Effector memory CD8-positive, alpha-beta T cell (primary cell): ENCODE results near the gene VAPB.
"Not testable (repeated sequence)": the region's sequence is repeated elsewhere in the genome, so short reads cannot be mapped to it uniquely, and the experiment has no call there.

ENCODE experiments used
- ATAC-seq: fragments of 150-1000 bp; cut with Tn5 transposase; replicated peaks from 2 replicates; pipeline ENCODE4 v1.10.0; 2021; ENCODE audit warnings: mild to moderate bottlenecking, moderate library complexity
- DNase-seq, 3 experiments: peaks; one replicate each; pipeline ENCODE4 v3.0.0; 2021
- H3K27ac Mint-ChIP-seq, 2 donors: one replicate each; pipeline ENCODE4 v1.8.0; 2022; ENCODE audit warnings: mild to moderate bottlenecking in 2 of 2, mixed read lengths in 2 of 2, moderate library complexity in 2 of 2
- H3K27me3 Mint-ChIP-seq, 2 donors: one replicate each; pipeline ENCODE4 v1.8.0; 2022; ENCODE audit warnings: mixed read lengths in 2 of 2
- H3K36me3 Mint-ChIP-seq: one replicate; pipeline ENCODE4 v1.8.0; 2022; ENCODE audit warnings: mild to moderate bottlenecking, moderate library complexity, mixed read lengths; ENCODE audit not compliant: insufficient read depth
- H3K4me1 Mint-ChIP-seq, 2 donors: one replicate each; pipeline ENCODE4 v1.8.0; 2022; ENCODE audit warnings: low read depth in 2 of 2, mixed read lengths in 2 of 2
- H3K4me3 Mint-ChIP-seq, 2 donors: one replicate each; pipeline ENCODE4 v1.8.0; 2022; ENCODE audit warnings: mild to moderate bottlenecking in 2 of 2, mixed read lengths in 2 of 2, moderate library complexity in 2 of 2
- H3K9me3 Mint-ChIP-seq, 2 donors: one replicate each; pipeline ENCODE4 v1.8.0; 2022; ENCODE audit warnings: mixed read lengths in 2 of 2

The VAPB gene

DNA sequence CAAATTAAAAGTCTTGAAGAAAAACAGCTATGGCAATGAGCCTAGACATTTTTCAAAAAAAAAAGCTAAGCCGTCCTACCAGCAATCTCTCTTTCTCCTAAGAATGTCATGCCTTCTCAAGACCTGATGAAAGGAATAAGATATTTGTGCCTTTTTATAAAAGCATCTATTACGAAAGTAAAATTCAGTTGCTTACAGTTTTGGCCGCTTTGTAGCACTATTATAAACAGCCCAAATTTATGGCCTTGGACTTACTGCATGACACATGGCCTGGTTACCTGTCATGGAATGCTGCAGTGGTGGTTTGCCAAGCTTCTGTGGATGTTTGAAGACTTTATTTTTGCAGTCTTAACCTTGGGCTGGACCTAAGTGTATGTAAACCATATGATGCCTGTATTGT is 22.2 kb upstream of the VAPB start:
- no peaks in the 10 kb centered on the region for H3K9me3 Mint-ChIP-seq
- H3K4me1 Mint-ChIP-seq: no peaks in the 10 kb centered on the region
- peaks cover 33% of the 10 kb centered on the region for H3K36me3 Mint-ChIP-seq
- no peaks in the 10 kb centered on the region for H3K27me3 Mint-ChIP-seq
- no peak overlapping the region for H3K4me3 Mint-ChIP-seq
- ATAC-seq (no peak), DNase-seq (no peak)
- no peak overlapping the region for H3K27ac Mint-ChIP-seq

DNA sequence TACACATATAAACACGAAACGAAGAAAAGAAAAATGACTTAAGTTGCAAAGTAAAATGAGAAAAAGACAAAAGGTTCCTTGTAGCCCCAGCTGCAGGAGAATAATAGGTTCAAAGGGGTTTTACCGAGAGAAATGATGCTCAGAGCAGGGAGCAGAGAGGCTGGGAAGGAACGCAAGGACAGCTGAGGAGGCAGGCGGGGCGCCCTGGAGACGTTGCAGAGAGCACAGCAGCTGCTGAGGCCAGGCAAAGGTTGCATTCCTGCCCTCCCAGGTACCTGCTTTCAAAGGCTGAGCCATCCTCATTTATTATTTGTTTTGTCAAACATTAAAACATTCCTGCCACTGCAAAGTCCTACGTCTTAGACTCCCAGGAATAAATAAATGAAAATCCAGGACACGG is 16.2 kb upstream of the VAPB start:
- H3K27ac Mint-ChIP-seq: no peak overlapping the region
- no peaks in the 10 kb centered on the region for H3K4me1 Mint-ChIP-seq

DNA sequence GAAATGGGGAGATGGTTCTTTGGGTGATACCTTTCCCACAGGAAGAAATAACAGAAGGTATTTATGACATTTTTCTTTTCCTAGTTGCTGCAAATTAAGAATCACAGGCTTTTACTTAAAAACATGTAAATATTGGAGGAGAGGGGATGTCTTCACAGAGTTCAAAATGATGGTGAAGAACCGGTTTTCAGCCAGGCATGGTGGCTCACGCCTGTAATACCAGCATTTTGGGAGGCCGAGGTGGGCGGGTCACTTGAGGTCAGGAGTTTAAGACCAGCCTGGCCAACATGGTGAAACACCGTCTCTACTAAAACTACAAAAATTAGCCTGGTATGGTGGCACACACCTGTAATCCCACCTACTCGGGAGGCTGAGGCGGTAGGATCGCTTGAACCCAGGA is 15.7 kb upstream of the VAPB start:
- not testable (repeated sequence) for H3K4me1 Mint-ChIP-seq, DNase-seq, H3K36me3 Mint-ChIP-seq, H3K27ac Mint-ChIP-seq, ATAC-seq, H3K4me3 Mint-ChIP-seq, H3K9me3 Mint-ChIP-seq
- H3K27me3 Mint-ChIP-seq: peaks cover 28 to 35% of the 10 kb centered on the region in 2 donors

More for the DNA sequence above, 16.2 kb upstream of the VAPB start:
- no peak for DNase-seq
- Mint-ChIP-seq H3K9me3 (no peaks in the 10 kb centered on the region), H3K4me3 (no peak overlapping the region), H3K36me3 (peaks cover 4% of the 10 kb centered on the region), H3K27me3 (peaks cover 23 to 30% of the 10 kb centered on the region in 2 donors)
- ATAC-seq: no peak

DNA sequence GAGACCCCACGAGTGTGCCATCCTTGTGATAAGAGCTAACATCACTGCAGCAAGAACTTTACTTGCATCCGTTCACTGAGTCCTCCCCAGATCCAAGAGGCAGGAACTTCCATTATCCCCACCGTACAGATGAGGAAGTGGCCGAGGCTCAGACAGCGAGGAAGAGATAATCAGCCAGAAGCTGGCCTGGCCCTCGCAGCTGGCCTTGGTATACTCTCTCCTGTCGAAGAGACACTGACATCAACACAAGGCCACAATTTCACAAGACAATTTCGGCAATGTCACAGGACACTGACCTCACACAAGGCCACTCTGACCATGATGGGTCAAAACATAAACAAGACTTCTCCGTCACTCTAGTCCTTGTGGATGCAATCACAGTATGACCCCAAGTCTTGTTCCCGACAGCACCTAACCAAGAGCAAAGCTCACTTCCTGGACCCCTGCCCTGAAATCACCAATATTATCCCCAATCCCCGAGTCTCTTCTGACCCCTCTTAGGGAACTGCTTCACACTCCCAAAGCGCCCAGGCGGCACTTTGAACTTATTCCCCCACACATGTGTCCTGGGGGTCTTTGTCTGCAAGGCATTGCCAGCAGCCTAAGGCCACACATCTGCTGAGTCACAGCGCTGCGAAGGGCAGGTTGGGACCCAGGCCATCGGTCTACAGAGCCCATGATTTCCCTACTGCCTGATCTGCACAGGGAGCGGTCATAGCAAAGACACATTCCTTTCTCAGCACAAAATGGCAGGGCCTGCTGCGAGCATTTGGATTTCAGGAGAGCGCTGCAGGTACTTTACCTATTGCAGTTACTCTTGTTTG is 14.8 kb upstream of the VAPB start:
- Mint-ChIP-seq H3K9me3 (no peaks in the 10 kb centered on the region), H3K4me3 (no peak overlapping the region), H3K36me3 (peaks cover 4% of the 10 kb centered on the region), H3K27me3 (peaks cover 38 to 44% of the 10 kb centered on the region in 2 donors), H3K4me1 (no peaks in the 10 kb centered on the region), H3K27ac (peak overlapping the region in 1 of 2 donors; percentile 20)
- DNase-seq: no peak
- ATAC-seq: no peak

DNA sequence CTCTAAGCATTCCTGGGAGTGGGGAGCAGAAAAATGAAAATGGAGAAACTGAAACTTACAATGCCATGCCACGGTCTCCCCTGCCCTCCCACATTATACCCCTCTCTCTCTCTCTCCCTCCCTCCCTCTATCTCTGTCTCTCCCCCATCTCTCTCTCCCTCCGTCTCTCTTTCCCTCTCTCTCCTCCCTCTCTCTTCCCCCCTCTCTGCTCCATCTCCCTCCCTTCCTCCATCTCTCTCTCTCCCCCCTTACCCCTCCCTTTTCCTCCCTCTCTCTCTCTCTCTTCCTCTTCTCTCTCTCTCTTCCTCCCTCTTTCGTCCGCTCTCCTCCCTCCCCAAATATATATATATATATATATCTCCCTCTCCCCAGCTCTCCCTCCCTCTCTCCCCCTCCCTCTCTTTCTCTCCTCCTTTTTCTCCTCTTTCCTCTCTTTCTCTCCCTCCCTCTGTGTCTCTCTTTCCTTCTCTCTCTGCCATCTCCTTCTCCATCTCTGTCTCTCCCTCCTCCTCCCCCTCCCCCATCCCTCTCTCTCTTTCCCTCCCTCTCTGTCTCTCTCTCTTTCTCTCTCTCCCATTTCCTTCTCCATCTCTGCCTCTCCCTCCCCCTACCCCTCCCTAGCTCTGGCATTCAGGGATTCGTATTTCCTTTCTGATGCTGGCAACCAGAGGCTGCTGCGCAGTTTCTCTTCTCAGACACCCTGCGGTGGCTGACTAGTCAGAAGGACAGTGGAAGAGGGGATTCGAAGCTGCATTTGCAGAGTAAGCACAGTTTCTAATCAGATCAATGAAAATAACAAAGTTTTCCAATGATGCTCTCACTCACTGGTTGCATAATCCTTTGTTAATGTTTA is 13.9 kb upstream of the VAPB start:
- no peaks in the 10 kb centered on the region for H3K9me3 Mint-ChIP-seq
- ATAC-seq (no peak), DNase-seq (no peak)
- peaks cover 6% of the 10 kb centered on the region for H3K36me3 Mint-ChIP-seq
- no peaks in the 10 kb centered on the region for H3K4me1 Mint-ChIP-seq
- peaks cover 45 to 47% of the 10 kb centered on the region in 2 donors for H3K27me3 Mint-ChIP-seq
- H3K4me3 Mint-ChIP-seq: no peak overlapping the region
- peak overlapping the region in 1 of 2 donors; percentile 20 for H3K27ac Mint-ChIP-seq

DNA sequence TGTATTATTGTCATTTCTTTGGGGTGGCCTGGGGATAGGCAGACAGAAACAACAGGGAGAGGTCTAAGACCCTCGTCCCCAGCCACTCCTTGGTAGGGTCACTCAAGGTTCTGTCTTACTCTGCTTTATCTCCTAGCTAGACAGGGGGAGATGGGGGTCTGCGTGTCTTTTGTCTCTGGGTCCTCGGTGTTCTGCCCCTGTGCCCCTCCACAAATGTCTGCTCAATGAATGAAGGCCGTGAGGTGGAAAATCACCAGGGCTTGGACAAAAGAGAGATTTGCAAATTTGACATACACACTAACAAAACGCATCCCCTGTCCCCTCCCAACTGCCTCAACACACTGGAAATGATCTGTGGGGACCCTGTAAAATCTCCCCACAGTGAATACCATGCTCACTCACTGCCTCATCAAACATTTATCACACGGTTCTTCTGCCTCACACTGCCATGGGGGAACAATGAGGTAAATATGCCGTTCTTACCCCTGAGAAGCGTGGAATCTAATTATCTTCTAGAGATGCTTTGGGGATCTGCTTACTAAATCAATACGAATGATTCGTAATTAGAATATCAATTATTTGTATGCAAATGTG is 13.2 kb upstream of the VAPB start:
- no peak overlapping the region for H3K4me3 Mint-ChIP-seq
- H3K36me3 Mint-ChIP-seq: peaks cover 6% of the 10 kb centered on the region
- no peaks in the 10 kb centered on the region for H3K4me1 Mint-ChIP-seq
- ATAC-seq (no peak), DNase-seq (no peak)
- H3K27ac Mint-ChIP-seq: no peak overlapping the region
- peaks cover 48 to 54% of the 10 kb centered on the region in 2 donors for H3K27me3 Mint-ChIP-seq
- peaks cover 0 to 2% of the 10 kb centered on the region in 2 donors for H3K9me3 Mint-ChIP-seq

DNA sequence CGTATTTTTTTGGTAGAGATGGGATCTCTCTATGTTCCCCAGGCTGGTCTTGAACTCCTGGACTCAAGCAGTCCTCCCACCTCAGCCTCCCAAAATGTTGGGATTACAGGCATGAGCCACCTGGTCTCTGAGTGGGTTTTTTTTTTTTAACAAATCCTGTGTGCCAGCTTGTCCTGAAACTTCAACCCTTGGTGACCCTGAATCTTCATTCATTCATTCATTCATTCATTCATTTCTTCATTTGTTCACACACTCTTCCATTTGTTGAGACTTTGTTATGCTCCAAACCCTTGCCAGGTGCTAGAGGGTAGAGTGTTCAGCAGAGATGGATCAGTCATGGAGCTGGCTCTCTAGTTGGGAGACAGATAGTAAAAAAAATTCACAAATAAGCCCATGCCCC is 12.0 kb upstream of the VAPB start:
- DNase-seq: no peak
- Mint-ChIP-seq H3K4me1 (no peaks in the 10 kb centered on the region), H3K36me3 (peaks cover 6% of the 10 kb centered on the region), H3K4me3 (no peak overlapping the region), H3K27ac (no peak overlapping the region), H3K9me3 (peaks cover 0 to 2% of the 10 kb centered on the region in 2 donors), H3K27me3 (peaks cover 60 to 66% of the 10 kb centered on the region in 2 donors)
- no peak for ATAC-seq

DNA sequence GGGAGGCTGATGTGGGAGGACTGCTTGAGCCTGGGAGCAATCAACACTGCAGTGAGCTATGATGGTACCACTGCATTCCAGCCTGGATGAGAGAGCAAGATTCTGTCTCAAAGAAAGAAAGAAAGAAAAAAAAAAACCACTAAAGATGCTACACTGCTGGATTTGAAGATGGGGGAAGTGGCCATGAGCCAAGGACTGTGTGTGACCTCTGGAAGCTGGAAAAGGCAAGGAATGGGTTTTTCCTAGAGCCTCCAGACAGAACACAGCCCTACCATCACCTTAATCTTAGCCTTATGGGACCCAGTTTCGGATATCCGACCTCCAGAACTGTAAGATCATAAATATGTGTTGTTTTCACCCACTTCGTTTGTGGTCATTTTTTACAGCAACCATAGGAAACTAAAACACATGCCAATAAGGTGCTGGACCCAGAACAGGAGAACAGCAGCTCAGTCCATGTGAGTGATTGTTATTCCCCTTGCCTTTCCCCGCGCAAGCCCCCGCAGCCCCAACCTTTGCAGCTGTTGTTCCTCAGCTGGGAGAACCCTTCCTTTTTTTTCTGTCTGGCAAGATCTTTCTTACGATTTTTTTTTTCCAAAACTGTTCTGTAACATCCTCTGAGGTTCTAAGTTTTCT is 11.1 kb upstream of the VAPB start:
- Mint-ChIP-seq H3K9me3 (peaks cover 0 to 2% of the 10 kb centered on the region in 2 donors), H3K27ac (no peak overlapping the region), H3K27me3 (peaks cover 69 to 74% of the 10 kb centered on the region in 2 donors), H3K36me3 (peaks cover 2% of the 10 kb centered on the region), H3K4me1 (no peaks in the 10 kb centered on the region), H3K4me3 (no peak overlapping the region)
- DNase-seq (no peak), ATAC-seq (no peak)

DNA sequence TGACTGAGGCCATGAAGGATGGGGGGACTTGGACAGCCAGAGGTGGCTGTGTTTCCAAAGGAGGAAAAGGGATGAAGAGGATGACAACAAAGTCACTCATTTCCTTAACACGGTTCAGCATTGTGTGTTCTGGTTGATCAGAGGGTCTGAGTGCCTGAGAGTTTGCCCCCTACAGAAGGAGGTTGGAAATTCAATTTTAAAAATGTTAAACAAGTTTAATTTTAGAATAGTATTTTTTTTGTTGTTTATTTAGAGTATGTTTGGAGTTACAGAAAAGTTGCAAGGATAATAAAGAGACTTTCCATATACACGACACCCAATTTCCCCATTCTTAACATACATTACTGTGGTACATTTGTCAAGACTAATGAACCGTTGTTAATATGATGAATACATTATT is 10.3 kb upstream of the VAPB start:
- no peak for DNase-seq
- no peak overlapping the region for H3K27ac Mint-ChIP-seq

DNA sequence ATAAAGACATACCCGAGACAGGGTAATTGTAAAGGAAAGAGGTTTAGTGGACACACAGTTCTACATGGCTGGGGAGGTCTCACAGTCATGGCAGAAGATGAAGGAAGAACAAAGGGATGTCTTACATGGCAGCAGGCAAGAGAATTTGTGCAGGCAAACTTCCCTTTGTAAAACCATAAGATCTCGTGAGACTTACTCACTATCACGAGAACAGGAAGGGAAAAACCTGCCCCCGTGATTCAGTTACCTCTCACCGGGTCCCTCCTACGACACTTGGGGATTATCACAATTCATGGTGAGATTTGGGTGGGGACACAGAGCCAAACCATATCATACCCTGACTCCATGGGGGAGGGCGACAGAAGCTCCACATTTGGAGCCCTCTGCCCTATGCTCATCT is 7.4 kb upstream of the VAPB start:
- Mint-ChIP-seq H3K4me1 (no peaks in the 10 kb centered on the region), H3K9me3 (peaks cover 0 to 2% of the 10 kb centered on the region in 2 donors), H3K4me3 (no peak overlapping the region), H3K27ac (no peak overlapping the region), H3K36me3 (peaks cover 2% of the 10 kb centered on the region), H3K27me3 (peaks cover 57 to 85% of the 10 kb centered on the region in 2 donors)
- ATAC-seq: no peak
- DNase-seq: no peak

More for the DNA sequence above, 10.3 kb upstream of the VAPB start:
- Mint-ChIP-seq H3K9me3 (peaks cover 0 to 2% of the 10 kb centered on the region in 2 donors), H3K36me3 (peaks cover 2% of the 10 kb centered on the region), H3K27me3 (peaks cover 77 to 82% of the 10 kb centered on the region in 2 donors), H3K4me3 (no peak overlapping the region), H3K4me1 (no peaks in the 10 kb centered on the region)
- ATAC-seq: no peak

- H3K27me3 Mint-ChIP-seq: peaks cover 54 to 82% of the 10 kb centered on the region in 2 donors
Measured at GRCh38 chr20:58382096-58382495, 6.9 kb upstream of the VAPB start.

GRCh38 chr20:58384821-58385220 is 4.2 kb upstream of the VAPB start:
- H3K36me3 Mint-ChIP-seq: peaks cover 4% of the 10 kb centered on the region
- H3K4me3 Mint-ChIP-seq: no peak overlapping the region
- H3K27me3 Mint-ChIP-seq: peaks cover 32 to 55% of the 10 kb centered on the region in 2 donors
- no peak overlapping the region for H3K27ac Mint-ChIP-seq
- ATAC-seq (no peak), DNase-seq (no peak)
- H3K9me3 Mint-ChIP-seq: peaks cover 0 to 2% of the 10 kb centered on the region in 2 donors
- H3K4me1 Mint-ChIP-seq: peaks cover 2% of the 10 kb centered on the region in 2 donors

More at GRCh38 chr20:58382096-58382495, 6.9 kb upstream of the VAPB start:
- H3K9me3 Mint-ChIP-seq: peaks cover 0 to 2% of the 10 kb centered on the region in 2 donors
- H3K27ac Mint-ChIP-seq: no peak overlapping the region
- H3K36me3 Mint-ChIP-seq: peaks cover 2% of the 10 kb centered on the region
- DNase-seq (no peak), ATAC-seq (no peak)
- H3K4me3 Mint-ChIP-seq: no peak overlapping the region
- no peaks in the 10 kb centered on the region for H3K4me1 Mint-ChIP-seq

- H3K36me3 Mint-ChIP-seq: peaks cover 7% of the 10 kb centered on the region
- H3K27ac Mint-ChIP-seq: peak overlapping the region in 1 of 2 donors; percentile 96
- H3K4me3 Mint-ChIP-seq: peak overlapping the region in 1 of 2 donors; percentile 84
Measured at GRCh38 chr20:58388028-58388601, 914 bp upstream of the VAPB start.

More at GRCh38 chr20:58388028-58388601, 914 bp upstream of the VAPB start:
- Mint-ChIP-seq H3K4me1 (peaks cover 27 to 31% of the 10 kb centered on the region in 2 donors), H3K9me3 (no peaks in the 10 kb centered on the region), H3K27me3 (peaks cover 7 to 22% of the 10 kb centered on the region in 2 donors)
- DNase-seq (no peak), ATAC-seq (no peak)
